C4-2B (cell line): ENCODE measurements around the gene EPB41L5.

Source experiments
- H3K27ac ChIP-seq: fragments of 450-650 bp; 2 replicates; pipeline ENCODE4 v1.5.1; 2017
- CTCF ChIP-seq: fragments of 450-650 bp; conservative IDR thresholded peaks from 2 replicates; pipeline ENCODE4 v1.5.1; 2017; ENCODE audit warnings: mild to moderate bottlenecking
- ZFX ChIP-seq: fragments of 450-650 bp; IDR thresholded peaks from 2 replicates; pipeline ENCODE4 v1.6.1; 2017

Gene EPB41L5

GRCh38 chr2:120004254-120004653 is 8.6 kb upstream of the EPB41L5 start:
- no peak overlapping the region for H3K27ac ChIP-seq
- TF ChIP-seq CTCF = no peak
- no peak for TF ChIP-seq ZFX

- TF ChIP-seq ZFX (no peak), CTCF (no peak)
- no peak overlapping the region for H3K27ac ChIP-seq
Measured at GRCh38 chr2:120005834-120006521, 6.9 kb upstream of the EPB41L5 start.

- H3K27ac ChIP-seq = no peak overlapping the region
- TF ChIP-seq ZFX (no peak), CTCF (no peak)
Measured at GRCh38 chr2:120007851-120008250, 5.0 kb upstream of the EPB41L5 start.

- peak overlapping the region; percentile 94 for H3K27ac ChIP-seq
- TF ChIP-seq CTCF (no peak), ZFX (no peak)
Measured at GRCh38 chr2:120012363-120012762, 514 bp upstream of the EPB41L5 start.

- TF ChIP-seq ZFX = no peak
- TF ChIP-seq CTCF = no peak
- peak overlapping the region; percentile 94 for H3K27ac ChIP-seq
Measured at GRCh38 chr2:120013597-120014223, 833 bp downstream of the EPB41L5 start.

GRCh38 chr2:120014226-120014980 is 1.5 kb downstream of the EPB41L5 start:
- H3K27ac ChIP-seq = no peak overlapping the region
- TF ChIP-seq ZFX (no peak), CTCF (no peak)

- TF ChIP-seq ZFX (no peak), CTCF (no peak)
- H3K27ac ChIP-seq = no peak overlapping the region
Measured at GRCh38 chr2:120016800-120017199, 3.9 kb downstream of the EPB41L5 start.
